ENCODE data around the gene LLGL2. TPM values are rescaled to one million over a fixed set of nuclear protein-coding genes. Genes with fewer than 3 reads are reported as not detected.
A peak's percentile ranks its signal among the peaks of the same experiment; 100 is the strongest.

LLGL2 gene
- total RNA-seq, 1 donor from 2014 or later = 2.0 TPM

DNA sequence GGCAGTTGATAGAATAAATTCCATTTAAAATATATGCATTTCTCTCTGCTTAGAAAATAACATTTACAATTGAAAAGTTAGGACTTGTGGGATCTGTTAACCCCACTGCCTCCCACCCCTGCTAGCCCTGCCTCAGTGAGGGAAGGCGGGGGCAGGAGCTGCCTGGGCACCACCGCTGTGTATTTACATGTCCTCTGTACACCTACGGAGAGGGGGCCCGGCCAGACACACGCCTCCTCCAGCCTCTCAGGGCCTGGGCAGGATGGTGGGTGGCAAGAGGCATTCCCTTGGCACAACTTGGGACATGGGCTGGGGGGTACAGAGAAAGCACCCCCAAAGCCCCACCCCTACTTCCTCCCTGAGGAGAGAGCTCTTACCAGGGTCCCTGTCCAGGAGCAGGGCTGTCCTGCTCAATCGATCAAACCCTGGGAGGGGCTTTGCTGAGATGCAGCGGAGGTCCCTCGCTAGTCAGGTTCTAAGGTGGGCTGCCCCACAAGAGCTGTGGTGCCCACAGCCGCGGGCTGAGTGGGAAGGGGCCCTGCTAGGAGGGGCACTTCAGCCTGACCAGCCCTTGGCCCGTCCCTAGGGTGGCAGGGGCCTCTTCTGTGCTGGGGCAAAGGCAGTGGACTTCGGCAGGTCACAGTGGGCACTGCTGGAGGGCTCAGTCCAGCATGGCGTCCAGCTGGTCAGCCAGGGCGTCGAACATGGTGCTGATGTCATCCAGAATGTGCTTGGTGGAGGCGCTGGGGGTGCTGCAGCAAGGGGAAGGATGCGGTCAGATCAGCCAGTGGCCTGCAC is 24.9 kb upstream of the LLGL2 start:
- Histone ChIP-seq H3K27me3 (ENCODE audit: low read depth) (no peaks in the 10 kb centered on the region), H3K9me3 (replicated peaks) (no peaks in the 10 kb centered on the region), H3K27ac (replicated peaks) (peak overlapping the region; percentile 70), H3K36me3 (peaks cover 84% of the 10 kb centered on the region), H3K4me1 (peaks cover 60% of the 10 kb centered on the region), H3K4me3 (no peak overlapping the region)
- TF ChIP-seq, protein P1, sequence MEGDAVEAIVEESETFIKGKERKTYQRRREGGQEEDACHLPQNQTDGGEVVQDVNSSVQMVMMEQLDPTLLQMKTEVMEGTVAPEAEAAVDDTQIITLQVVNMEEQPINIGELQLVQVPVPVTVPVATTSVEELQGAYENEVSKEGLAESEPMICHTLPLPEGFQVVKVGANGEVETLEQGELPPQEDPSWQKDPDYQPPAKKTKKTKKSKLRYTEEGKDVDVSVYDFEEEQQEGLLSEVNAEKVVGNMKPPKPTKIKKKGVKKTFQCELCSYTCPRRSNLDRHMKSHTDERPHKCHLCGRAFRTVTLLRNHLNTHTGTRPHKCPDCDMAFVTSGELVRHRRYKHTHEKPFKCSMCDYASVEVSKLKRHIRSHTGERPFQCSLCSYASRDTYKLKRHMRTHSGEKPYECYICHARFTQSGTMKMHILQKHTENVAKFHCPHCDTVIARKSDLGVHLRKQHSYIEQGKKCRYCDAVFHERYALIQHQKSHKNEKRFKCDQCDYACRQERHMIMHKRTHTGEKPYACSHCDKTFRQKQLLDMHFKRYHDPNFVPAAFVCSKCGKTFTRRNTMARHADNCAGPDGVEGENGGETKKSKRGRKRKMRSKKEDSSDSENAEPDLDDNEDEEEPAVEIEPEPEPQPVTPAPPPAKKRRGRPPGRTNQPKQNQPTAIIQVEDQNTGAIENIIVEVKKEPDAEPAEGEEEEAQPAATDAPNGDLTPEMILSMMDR (IDR thresholded peaks at IDR 0.05; ENCODE audit: borderline replicate concordance) = no peak
- intact Hi-C loops (cut with micrococcal nuclease) = no loop called here
- DNase-seq = no peak

DNA sequence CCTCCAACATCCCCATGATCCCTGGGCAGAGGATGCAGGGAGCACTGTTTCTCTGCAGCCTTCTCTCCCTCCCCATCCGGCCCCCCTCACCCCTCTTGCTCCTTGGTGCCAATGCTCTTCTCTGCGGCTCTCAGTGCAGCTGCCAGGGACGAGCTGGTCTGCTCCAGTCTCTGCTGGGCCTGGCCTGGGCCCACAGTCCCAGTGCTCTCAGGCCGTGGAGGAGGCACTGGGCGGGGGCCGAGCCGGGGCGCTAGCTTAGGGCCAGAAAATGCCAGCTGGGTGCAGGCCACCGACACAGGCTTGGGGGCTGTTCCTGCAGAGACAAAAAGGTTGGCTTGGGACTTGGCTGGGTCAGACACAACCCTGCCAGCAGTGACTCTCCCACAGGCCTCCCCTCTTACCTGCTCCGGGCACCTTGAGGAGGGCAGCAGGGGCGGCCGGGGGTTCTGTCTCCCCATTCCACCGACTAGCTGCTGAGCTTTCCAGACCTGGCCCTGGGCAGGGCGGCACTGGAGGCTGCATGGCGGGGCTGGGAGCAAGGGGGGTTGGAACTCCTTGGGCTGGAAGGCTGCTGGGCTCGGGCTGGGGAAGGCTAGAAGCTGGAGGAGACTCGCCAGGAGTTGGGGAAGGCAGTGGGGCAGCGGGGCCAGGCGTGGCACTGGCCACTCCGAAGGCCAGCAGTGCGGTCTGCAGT is 24.0 kb upstream of the LLGL2 start:
- Histone ChIP-seq H3K4me3 (no peak overlapping the region), H3K27ac (replicated peaks) (peak overlapping the region; percentile 70), H3K9me3 (replicated peaks) (no peaks in the 10 kb centered on the region), H3K4me1 (peaks cover 61% of the 10 kb centered on the region), H3K36me3 (peaks cover 84% of the 10 kb centered on the region), H3K27me3 (ENCODE audit: low read depth) (no peaks in the 10 kb centered on the region)
- intact Hi-C loops (cut with micrococcal nuclease) = no loop called here
- DNase-seq = no peak
- TF ChIP-seq, protein P1 (IDR thresholded peaks at IDR 0.05; ENCODE audit: borderline replicate concordance) = no peak

DNA sequence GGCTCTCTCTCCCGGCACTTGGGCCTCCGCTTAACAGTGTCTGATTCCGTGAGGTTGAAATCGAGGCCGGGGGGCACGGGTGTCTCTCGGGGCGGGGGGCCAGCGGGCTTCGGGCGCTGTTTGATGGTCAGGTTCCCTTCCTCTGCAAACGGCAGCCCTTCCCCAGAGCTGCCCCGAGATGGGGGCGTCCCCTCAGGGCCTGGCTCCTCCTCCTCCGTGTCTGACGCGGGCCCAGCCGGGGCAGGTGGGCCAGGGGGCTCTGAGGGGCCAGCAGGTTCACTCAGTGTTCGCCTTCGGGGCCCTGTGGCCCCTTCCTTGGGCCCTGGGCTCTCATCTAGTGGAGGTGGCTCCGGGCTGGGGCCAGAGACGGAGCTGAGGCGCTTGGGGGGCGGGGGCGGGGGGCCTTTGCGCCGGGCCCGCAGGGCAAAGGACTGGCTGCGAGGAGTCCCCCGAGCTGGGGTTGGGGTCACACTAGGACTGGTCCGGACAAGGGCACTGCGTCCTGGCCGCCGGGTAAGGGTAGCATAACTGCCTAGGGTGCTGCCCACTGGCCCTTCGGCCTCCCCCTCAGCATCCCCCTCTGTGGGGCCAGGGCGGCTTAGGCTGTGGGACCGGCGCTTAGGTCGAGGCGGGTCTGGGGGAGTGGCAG is 23.3 kb upstream of the LLGL2 start:
- H3K27me3 ChIP-seq (ENCODE audit: low read depth) = no peaks in the 10 kb centered on the region
- intact Hi-C loops (cut with micrococcal nuclease) = no loop called here
- H3K36me3 ChIP-seq = peaks cover 84% of the 10 kb centered on the region
- TF ChIP-seq, protein P1 (IDR thresholded peaks at IDR 0.05; ENCODE audit: borderline replicate concordance) = no peak
- DNase-seq = no peak
- peaks cover 67% of the 10 kb centered on the region for H3K4me1 ChIP-seq
- H3K4me3 ChIP-seq = no peak overlapping the region
- H3K9me3 ChIP-seq (replicated peaks) = no peaks in the 10 kb centered on the region
- peak overlapping the region; percentile 70 for H3K27ac ChIP-seq (replicated peaks)

DNA sequence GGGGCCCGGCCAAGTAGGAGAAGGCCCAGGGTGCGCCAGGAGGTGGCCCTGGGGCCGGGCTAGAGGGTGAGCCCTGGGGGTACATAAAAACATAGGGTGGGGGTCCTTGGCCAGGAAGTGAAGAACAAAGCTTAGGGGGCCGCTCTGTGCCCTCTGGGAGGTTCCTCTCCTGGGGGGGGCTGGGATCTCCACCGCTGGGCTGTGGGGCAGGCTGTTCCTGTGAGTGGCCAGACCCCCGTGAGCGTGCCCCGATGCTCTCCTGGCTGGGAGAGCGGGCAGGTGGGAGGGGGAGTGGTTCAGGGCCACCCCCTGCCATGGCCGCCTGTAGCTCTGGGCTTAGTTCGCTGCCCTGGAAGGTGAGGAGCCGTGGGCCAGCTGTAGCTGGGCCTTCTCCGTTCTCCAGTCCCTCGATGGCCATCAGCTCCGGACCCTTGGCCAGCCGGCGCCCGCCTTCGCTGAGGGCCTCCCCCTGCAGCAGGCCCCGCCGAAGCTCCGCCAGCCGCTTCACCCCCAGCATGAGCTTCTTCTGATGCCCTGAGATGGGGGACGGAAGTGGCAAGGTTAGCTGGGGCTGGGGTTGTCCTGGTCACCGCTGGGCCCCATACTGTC is 22.7 kb upstream of the LLGL2 start:
- no peak for DNase-seq
- peaks cover 68% of the 10 kb centered on the region for H3K4me1 ChIP-seq
- intact Hi-C loops (cut with micrococcal nuclease) = no loop called here
- peaks cover 84% of the 10 kb centered on the region for H3K36me3 ChIP-seq
- H3K27ac ChIP-seq (replicated peaks) = no peak overlapping the region
- TF ChIP-seq, protein P1 (IDR thresholded peaks at IDR 0.05; ENCODE audit: borderline replicate concordance) = no peak
- no peak overlapping the region for H3K4me3 ChIP-seq
- H3K9me3 ChIP-seq (replicated peaks) = no peaks in the 10 kb centered on the region
- H3K27me3 ChIP-seq (ENCODE audit: low read depth) = no peaks in the 10 kb centered on the region

DNA sequence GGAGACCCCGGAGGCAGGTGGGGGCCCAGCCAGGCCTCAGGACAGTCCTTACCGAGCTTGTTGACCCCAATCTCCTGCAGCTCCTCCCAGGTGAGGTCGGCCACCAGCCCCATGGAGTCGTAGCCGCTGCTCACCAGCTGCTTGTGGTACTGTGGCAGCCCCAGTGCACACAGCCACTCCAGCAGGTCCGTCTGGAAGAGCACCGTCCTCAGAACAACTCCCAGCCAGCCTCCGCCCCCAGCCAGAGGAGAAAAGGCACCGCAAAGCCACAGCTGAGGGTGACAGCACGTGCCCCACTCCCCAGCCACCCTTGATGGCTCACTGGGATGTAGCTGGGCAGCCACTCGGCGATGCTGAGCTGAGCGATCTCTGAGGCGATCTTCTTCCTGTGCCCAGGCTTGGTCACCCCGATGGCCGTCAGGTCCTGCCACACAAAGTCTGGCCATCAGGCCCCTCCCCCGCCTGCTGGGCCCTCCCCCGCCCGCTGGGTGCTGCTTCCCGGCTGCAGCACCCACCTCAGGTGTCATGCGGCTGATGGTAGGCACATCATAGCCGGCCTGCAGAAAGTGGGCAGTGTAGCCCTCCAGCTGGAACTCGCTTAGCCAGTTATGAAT is 22.1 kb upstream of the LLGL2 start:
- Histone ChIP-seq H3K27me3 (ENCODE audit: low read depth) (no peaks in the 10 kb centered on the region), H3K4me3 (no peak overlapping the region), H3K36me3 (peaks cover 79% of the 10 kb centered on the region), H3K27ac (replicated peaks) (peak overlapping the region; percentile 42), H3K9me3 (replicated peaks) (no peaks in the 10 kb centered on the region), H3K4me1 (peaks cover 68% of the 10 kb centered on the region)
- intact Hi-C loops (cut with micrococcal nuclease) = no loop called here
- DNase-seq = no peak
- TF ChIP-seq, protein P1 (IDR thresholded peaks at IDR 0.05; ENCODE audit: borderline replicate concordance) = no peak

All from left ventricle myocardium inferior (tissue), 1 donor.